Esophagus muscularis mucosa (tissue), 4 donors: ENCODE data around the gene ITPKC.

Experiments used
- CTCF ChIP-seq, 3 experiments: fragments of 200-600 bp in 2 of 3; fragments of 450-650 bp in 1 of 3; sonication (generic) in 2 of 3; IDR thresholded peaks; one replicate each; pipeline ENCODE4 v1.5.1; 2017 to 2019; ENCODE audit warnings: antibody characterized with exemption in 3 of 3, mild to moderate bottlenecking in 2 of 3, moderate library complexity in 1 of 3
- EP300 ChIP-seq: sonication (generic); formaldehyde crosslinking; IDR thresholded peaks from one replicate; pipeline ENCODE4 v1.6.1; 2017; ENCODE audit warnings: antibody characterized with exemption
- POLR2A ChIP-seq: fragments of 450-650 bp; IDR thresholded peaks from one replicate; pipeline ENCODE4 v1.6.1; 2017; ENCODE audit warnings: antibody characterized with exemption, moderate library complexity, mild to moderate bottlenecking, low read depth
- POLR2AphosphoS5 ChIP-seq, 2 donors: sonication (generic); formaldehyde crosslinking; IDR thresholded peaks; one replicate each; pipeline ENCODE4 v1.6.1; 2017; ENCODE audit warnings: antibody characterized with exemption in 2 of 2

- TF ChIP-seq CTCF (IDR thresholded peaks at IDR 0.05) (no peak), POLR2A (no peak), POLR2AphosphoS5 (IDR thresholded peaks at IDR 0.05) (no peak), EP300 (no peak)
Observed at GRCh38 chr19:40733149-40733548, 16.2 kb downstream of the ITPKC start.
